GM19467 (cell line): ENCODE data around the gene MCTP1.
A peak's percentile ranks its signal among the peaks of the same experiment; 100 is the strongest.

Experiments used
- ATAC-seq: cut with Tn5 transposase; IDR thresholded peaks from one replicate; pipeline ENCODE4 v1.9.1; 2021; ENCODE audit warnings: mild to moderate bottlenecking, moderate library complexity; ENCODE audit not compliant: unreplicated experiment

Gene MCTP1

GRCh38 chr5:95078868-95079267, 206.0 kb downstream of the MCTP1 start:
- no peak for ATAC-seq

DNA sequence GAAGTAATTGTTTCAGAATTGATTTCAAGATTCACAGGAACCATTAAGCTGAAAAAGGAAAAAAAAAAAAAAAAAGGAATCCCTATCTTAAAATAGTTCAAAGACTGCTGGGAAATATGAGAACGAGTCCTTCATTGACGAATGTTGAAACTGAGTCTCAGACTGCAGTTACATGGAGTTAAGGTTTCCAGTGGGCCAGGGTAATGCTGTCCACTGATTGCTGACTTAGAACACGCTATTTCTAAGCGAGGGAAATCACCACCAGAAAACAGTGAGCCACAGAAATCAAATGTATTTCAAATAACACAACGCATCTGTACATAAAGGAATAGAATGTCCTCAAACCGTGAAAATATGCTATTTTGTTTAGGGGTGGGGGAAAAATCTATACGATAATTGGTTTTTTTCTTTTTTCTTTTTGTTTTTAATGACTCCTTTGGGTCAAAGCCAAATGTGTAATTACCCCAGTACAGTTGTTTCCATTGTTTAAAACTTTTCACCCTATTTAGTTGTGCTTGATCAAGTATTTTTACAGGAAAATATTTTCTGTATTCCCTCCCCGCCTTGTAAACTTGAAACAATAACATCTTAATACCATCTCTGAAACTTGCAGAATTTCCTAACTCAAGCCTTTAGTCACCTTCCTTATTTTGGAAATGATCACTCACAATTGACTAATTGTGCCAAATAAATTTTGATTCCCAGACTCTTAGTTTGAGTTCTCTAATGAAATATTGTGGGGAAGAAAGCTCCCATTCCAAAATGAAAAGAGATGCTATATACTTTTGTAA, 208.3 kb downstream of the MCTP1 start:
- ATAC-seq, result no peak

GRCh38 chr5:95075111-95075510, 209.8 kb downstream of the MCTP1 start:
- peak; percentile 37 for ATAC-seq

- no peak for ATAC-seq
Observed at GRCh38 chr5:95072281-95072680, 212.6 kb downstream of the MCTP1 start.

GRCh38 chr5:95070866-95071265, 214.0 kb downstream of the MCTP1 start:
- no peak for ATAC-seq

GRCh38 chr5:95070453-95070852, 214.4 kb downstream of the MCTP1 start:
- no peak for ATAC-seq

DNA sequence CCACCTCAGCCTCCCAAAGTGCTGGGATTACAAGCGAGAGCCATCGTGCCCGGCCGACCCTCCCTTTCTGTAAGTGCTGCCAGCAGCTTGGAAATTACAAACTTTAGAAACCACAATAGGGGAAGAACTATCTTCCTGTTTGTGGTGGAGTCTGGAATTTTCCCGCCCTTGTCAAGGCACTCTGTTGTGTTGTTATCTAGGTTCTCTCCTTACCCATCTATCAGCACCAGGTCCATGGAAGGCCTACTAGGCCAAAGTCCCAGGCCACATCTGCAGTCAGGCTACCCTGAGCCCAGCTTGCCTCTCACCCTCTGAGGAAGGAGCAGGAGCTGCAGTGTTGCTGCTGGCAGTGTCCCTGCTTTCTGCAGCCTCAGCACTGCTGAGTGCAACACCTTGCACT, 214.9 kb downstream of the MCTP1 start:
- no peak for ATAC-seq

DNA sequence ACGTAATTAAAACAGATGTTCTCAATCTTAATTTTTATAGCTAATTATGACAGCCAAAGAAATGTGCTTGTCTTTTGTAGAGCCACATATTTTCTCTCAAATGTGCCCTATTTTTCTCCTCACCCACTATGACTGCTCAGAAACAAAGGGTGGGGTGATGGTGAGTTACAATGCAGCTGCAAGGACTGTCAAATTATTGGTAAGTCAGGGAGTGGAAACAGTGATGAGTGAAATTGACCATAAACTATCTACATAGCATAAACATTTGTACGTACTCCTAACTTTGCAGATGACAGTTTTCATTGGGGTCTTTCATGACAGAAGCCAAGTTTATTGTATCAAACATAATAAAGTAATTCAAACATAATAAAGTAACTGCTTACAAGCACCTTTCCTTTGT, 215.9 kb downstream of the MCTP1 start:
- no peak for ATAC-seq

- ATAC-seq, result peak; percentile 45
Observed at GRCh38 chr5:95068289-95068910, 216.5 kb downstream of the MCTP1 start.

- ATAC-seq, result no peak
Observed at GRCh38 chr5:95066048-95066447, 218.8 kb downstream of the MCTP1 start.

GRCh38 chr5:95063492-95063891, 221.4 kb downstream of the MCTP1 start:
- ATAC-seq, result no peak

DNA sequence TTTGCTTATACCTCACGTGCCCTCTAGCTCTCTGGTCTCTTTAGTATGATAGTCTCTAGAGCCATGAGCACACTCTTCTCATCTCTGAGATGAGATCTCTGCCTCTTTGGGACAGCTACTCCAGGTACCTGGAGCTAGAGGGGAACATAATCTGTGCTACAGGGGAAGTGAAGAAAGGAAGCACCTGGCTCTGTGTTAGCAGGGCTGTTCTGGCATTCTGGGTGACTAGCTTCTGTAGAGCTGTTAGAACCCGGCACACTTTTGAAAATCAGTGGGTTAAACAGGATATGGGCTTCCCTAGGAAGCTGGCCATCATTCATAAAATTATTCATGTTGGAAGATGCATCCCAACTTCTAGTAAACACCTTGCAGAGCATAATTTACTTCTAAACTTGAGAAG, 224.8 kb downstream of the MCTP1 start:
- ATAC-seq, result no peak

DNA sequence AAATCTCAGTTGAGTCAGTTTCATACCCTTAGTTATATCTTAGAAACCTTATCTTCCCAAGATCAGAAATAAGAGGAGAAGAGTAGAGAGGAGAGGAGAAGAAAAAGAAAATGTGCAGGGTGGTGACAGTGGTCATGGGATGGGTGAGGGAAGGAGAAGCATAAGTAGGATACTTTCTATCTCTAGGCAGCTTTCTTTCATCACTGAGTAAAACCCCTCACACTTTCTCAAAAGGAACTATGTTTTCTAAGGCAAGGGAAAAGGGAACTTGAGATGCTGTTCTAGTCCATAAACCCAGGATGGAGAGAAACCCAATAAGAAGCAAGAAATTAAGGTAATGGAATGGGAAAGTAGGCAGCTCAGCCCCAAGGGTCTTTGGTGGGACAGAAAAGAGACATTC, 225.3 kb downstream of the MCTP1 start:
- no peak for ATAC-seq

- ATAC-seq, result no peak
Observed at GRCh38 chr5:95057615-95058014, 227.3 kb downstream of the MCTP1 start.

- no peak for ATAC-seq
Observed at GRCh38 chr5:95053253-95053652, 231.6 kb downstream of the MCTP1 start.

GRCh38 chr5:95050708-95051107, 234.2 kb downstream of the MCTP1 start:
- ATAC-seq, result no peak

GRCh38 chr5:95048628-95049027, 236.3 kb downstream of the MCTP1 start:
- no peak for ATAC-seq

GRCh38 chr5:95045181-95045965, 239.5 kb downstream of the MCTP1 start:
- no peak for ATAC-seq

- no peak for ATAC-seq
Observed at GRCh38 chr5:95044096-95044495, 240.8 kb downstream of the MCTP1 start.

DNA sequence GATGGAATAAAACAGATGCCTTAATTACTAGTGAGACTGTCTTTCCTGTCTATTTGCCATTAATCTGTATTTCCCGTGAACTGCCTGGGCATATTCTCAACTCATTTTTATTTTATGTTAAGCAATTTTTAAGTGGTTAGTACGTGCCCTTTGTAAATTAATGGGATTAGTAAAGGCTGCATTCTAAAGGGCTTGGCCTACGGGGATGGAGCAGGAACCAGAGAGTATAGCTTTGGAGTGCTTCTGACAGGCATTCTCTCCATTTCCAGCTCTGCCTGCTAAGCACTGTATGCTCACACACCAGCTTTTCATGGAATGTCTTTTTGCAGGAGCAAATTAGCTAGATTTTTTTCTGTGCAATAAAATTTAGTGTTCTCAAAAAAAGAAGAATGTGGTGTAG, 241.2 kb downstream of the MCTP1 start:
- no peak for ATAC-seq

GRCh38 chr5:95043234-95043633, 241.7 kb downstream of the MCTP1 start:
- no peak for ATAC-seq

GRCh38 chr5:95042037-95042436, 242.9 kb downstream of the MCTP1 start:
- ATAC-seq, result no peak
